Colonic mucosa (tissue), 4 donors: ENCODE results near the gene IL12RB2. TPM values are rescaled to one million over a fixed set of nuclear protein-coding genes. Genes with fewer than 3 reads are reported as not detected.

Experiments used
- DNase-seq: peaks from one replicate; pipeline ENCODE4 v3.0.0-alpha.2; 2020
- H3K27ac ChIP-seq: fragments of 200-600 bp; one replicate; pipeline ENCODE4 v1.8.0; 2021
- H3K27me3 ChIP-seq: fragments of 200-600 bp; one replicate; pipeline ENCODE4 v1.8.0; 2021
- H3K36me3 ChIP-seq: fragments of 200-600 bp; one replicate; pipeline ENCODE4 v1.8.0; 2021
- H3K4me1 ChIP-seq: fragments of 200-600 bp; one replicate; pipeline ENCODE4 v1.8.0; 2021; ENCODE audit warnings: mild to moderate bottlenecking
- H3K4me3 ChIP-seq: fragments of 200-600 bp; one replicate; pipeline ENCODE4 v1.8.0; 2021
- H3K9ac ChIP-seq, 2 donors: one replicate each; pipeline ENCODE4 v1.7.0; 2013; ENCODE audit warnings: control low read depth in 2 of 2, low read depth in 2 of 2, low read length in 2 of 2
- H3K9me3 ChIP-seq: fragments of 200-600 bp; one replicate; pipeline ENCODE4 v1.8.0; 2021
- CTCF ChIP-seq: fragments of 200-600 bp; IDR thresholded peaks from one replicate; pipeline ENCODE4 v1.8.0; 2022; ENCODE audit warnings: antibody characterized with exemption, mild to moderate bottlenecking
- intact Hi-C: fragments of 100-400 bp; cut with DNase I; formaldehyde crosslinking; loops from one replicate; pipeline ENCODE4 v1.14.1; 2022
- total RNA-seq, 2 donors: library from RNA; stranded (reverse); fragmentation: NEBNext Ultra II Directional in 1 of 2; extraction: Animal tissue kit (Norgen Biotek cat#: 25700) in 1 of 2; gene quantifications; one replicate each; pipeline ENCODE4 v1.2.1, GENCODE V29; 2021
- donor health status: healthy.
- donor health status: DM: no; HTN: no; CAD: no.
- donor health status: DM: no; HTN: no; CAD: no.

Gene IL12RB2
- total RNA-seq, 2 donors from 2014 or later: 0.48 to 0.62 TPM

DNA sequence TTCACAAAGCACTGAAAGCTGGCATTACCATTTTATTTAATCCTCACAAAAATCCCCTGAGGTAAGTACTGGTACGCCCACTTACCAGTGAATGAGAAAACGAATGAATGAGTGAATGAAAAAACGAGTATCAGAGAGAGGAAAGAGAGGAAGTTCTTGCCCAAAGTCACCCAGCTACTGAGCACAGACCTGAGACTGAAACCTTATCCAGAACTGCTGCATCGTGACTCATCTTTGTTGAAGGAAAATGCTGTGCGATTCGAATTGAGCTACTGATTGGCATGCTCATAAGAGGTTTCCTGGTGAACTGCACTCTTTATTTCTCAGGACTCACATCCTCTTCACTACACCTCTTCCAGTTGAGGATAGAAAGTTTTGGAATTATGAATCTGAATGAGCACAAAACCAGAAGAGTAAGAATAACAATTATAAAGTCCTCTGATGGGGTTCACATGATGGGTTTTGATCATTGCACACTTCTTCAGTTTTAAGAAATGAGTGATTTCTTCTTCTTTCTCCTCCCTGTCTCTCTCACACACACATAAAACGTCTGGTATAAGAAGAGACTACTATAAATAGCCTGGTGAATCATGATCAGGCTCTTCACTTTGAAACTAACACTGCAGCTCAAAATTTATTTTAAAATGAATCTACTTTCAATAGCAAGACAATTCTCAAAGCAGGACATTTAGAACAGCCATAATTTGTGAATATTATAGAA is 32.1 kb downstream of the IL12RB2 start:
- TF ChIP-seq CTCF: no peak
- intact Hi-C loops: no loop called here
- H3K9ac ChIP-seq: no peak overlapping the region
- no peak overlapping the region for H3K27ac ChIP-seq
- H3K9me3 ChIP-seq: no peaks in the 10 kb centered on the region
- H3K4me1 ChIP-seq: no peaks in the 10 kb centered on the region
- H3K27me3 ChIP-seq: no peaks in the 10 kb centered on the region
- H3K4me3 ChIP-seq: no peak overlapping the region
- DNase-seq: no peak
- no peaks in the 10 kb centered on the region for H3K36me3 ChIP-seq

GRCh38 chr1:67342076-67342890 is 34.6 kb downstream of the IL12RB2 start:
- H3K27ac ChIP-seq: no peak overlapping the region
- no peaks in the 10 kb centered on the region for H3K36me3 ChIP-seq
- TF ChIP-seq CTCF: no peak
- no peaks in the 10 kb centered on the region for H3K4me1 ChIP-seq
- no peak overlapping the region for H3K4me3 ChIP-seq
- no peaks in the 10 kb centered on the region for H3K27me3 ChIP-seq
- DNase-seq: no peak
- no peak overlapping the region for H3K9ac ChIP-seq
- intact Hi-C loops: no loop called here
- H3K9me3 ChIP-seq: no peaks in the 10 kb centered on the region

- H3K9me3 ChIP-seq: no peaks in the 10 kb centered on the region
- H3K9ac ChIP-seq: no peak overlapping the region
- H3K27ac ChIP-seq: no peak overlapping the region
- H3K27me3 ChIP-seq: no peaks in the 10 kb centered on the region
- H3K4me1 ChIP-seq: no peaks in the 10 kb centered on the region
- no peaks in the 10 kb centered on the region for H3K36me3 ChIP-seq
- no peak overlapping the region for H3K4me3 ChIP-seq
- intact Hi-C loops: no loop called here
- TF ChIP-seq CTCF: no peak
- DNase-seq: no peak
These were observed 37.9 kb downstream of the IL12RB2 start for GRCh38 chr1:67345556-67345955.

- H3K4me1 ChIP-seq: no peaks in the 10 kb centered on the region
- H3K36me3 ChIP-seq: no peaks in the 10 kb centered on the region
- no peaks in the 10 kb centered on the region for H3K9me3 ChIP-seq
- no peak overlapping the region for H3K9ac ChIP-seq
- TF ChIP-seq CTCF: no peak
- intact Hi-C loops: loop anchor here (2.0 kb wide), 1 partner anchor 154 kb away; no protein-coding TSS in a partner anchor
- no peak overlapping the region for H3K4me3 ChIP-seq
- H3K27ac ChIP-seq: no peak overlapping the region
- no peaks in the 10 kb centered on the region for H3K27me3 ChIP-seq
- DNase-seq: no peak
These were observed 39.3 kb downstream of the IL12RB2 start for GRCh38 chr1:67346982-67347381.

- no peak overlapping the region for H3K4me3 ChIP-seq
- no peaks in the 10 kb centered on the region for H3K27me3 ChIP-seq
- DNase-seq: peak; percentile 38
- no peaks in the 10 kb centered on the region for H3K36me3 ChIP-seq
- no peaks in the 10 kb centered on the region for H3K9me3 ChIP-seq
- H3K4me1 ChIP-seq: no peaks in the 10 kb centered on the region
- TF ChIP-seq CTCF: peak; percentile 60
- H3K9ac ChIP-seq: no peak overlapping the region
- intact Hi-C loops: loop anchor here (2.0 kb wide), 1 partner anchor 153 kb away; no protein-coding TSS in a partner anchor
- H3K27ac ChIP-seq: no peak overlapping the region
These were observed 40.2 kb downstream of the IL12RB2 start for GRCh38 chr1:67347688-67348472.
